ENCODE measurements around the gene SLC10A1. TPM values are rescaled to one million over a fixed set of nuclear protein-coding genes. Genes with fewer than 3 reads are reported as not detected.

SLC10A1 gene
- polyA plus RNA-seq, 1 donor (not counting 4 experiments of a cell fraction or from before 2014, with no cell fraction given), result not detected

DNA sequence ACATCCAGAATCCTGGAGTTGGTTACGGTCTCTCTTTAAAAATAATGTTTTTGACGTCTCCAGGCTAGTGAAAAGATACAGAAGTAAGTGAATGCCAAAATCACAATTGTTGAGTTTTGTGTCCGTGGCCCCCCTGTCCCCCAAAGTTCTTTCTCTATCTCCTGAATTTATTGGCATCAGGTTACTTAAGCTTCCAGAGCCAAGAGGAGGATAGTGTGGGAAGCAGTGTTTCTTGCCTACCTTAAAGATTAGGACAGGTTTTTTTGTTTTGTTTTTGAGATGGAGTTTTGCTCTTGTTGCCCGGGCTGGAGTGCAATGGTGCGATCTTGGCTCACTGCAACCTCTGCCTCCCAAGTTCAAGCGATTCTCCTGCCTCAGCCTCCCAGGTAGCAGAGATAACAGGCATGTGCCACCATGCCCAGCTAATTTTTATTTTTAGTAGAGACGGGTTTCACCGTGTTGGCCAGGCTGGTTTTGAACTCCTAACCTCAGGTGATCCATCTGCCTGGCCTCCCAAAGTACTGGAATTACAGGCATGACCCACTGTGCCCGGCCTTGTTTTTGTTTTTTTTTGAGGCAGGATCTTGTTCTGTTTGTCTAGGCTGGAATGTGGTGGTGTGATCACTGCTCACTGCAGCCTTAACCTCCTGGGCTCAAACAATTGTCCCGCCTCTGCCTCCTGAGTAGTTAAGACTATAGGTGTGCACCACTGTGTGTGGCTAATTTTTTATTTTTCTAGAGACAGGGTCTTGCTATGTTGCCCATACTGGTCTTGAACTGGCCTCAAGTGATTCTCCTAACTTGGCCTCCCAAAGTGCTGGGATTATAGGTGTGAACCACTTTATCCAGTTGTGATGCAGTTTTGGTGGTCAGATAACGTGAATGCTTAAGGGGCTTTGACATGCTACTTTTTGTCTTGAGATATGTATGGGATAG is 24.7 kb downstream of the SLC10A1 start:
- no peak overlapping the region for H2AFZ ChIP-seq (ENCODE audit: control insufficient read depth, low read length)
- peaks cover 34 to 62% of the 10 kb centered on the region in 2 experiments for H3K36me3 ChIP-seq (ENCODE audit: control insufficient read depth in 2 of 2, extremely low read depth in 1 of 2, insufficient read depth in 2 of 2, low read length in 2 of 2)
- no peak overlapping the region for H3K27ac ChIP-seq (ENCODE audit: control insufficient read depth, insufficient read depth, low read length)
- peaks cover 20% of the 10 kb centered on the region for H4K20me1 ChIP-seq (ENCODE audit: control insufficient read depth, extremely low read depth, insufficient read depth, low read length)
- TF ChIP-seq EZH2 (IDR thresholded peaks at IDR 0.05; ENCODE audit: low read length), result no peak
- TF ChIP-seq CTCF (optimal IDR thresholded peaks at IDR 0.05 in 1 of 3, IDR thresholded peaks at IDR 0.05 in 1 of 3, conservative IDR thresholded peaks at IDR 0.05 in 1 of 3; ENCODE audit: extremely low read depth in 1 of 3, insufficient read depth in 2 of 3, low read length in 3 of 3), result no peak
- H3K4me1 ChIP-seq (ENCODE audit: control insufficient read depth, extremely low read depth, insufficient read depth, low read length), result peaks cover 9% of the 10 kb centered on the region
- H3K4me2 ChIP-seq (ENCODE audit: control insufficient read depth, extremely low read depth, insufficient read depth, low read depth, low read length), result no peak overlapping the region
- H3K4me3 ChIP-seq (ENCODE audit: control insufficient read depth in 2 of 3, extremely low read depth in 1 of 3, insufficient read depth in 2 of 3, low read depth in 1 of 3, low read length in 3 of 3), result no peak overlapping the region
- no peaks in the 10 kb centered on the region for H3K27me3 ChIP-seq (ENCODE audit: control insufficient read depth, extremely low read depth, insufficient read depth, low read length)
- H3K79me2 ChIP-seq (ENCODE audit: control insufficient read depth, insufficient read depth, low read length), result peaks cover 36% of the 10 kb centered on the region
- no peaks in the 10 kb centered on the region for H3K9me3 ChIP-seq (ENCODE audit: control insufficient read depth, low read depth, low read length)
- no peak overlapping the region for H3K9ac ChIP-seq (ENCODE audit: control insufficient read depth, extremely low read depth, insufficient read depth, low read length)
- dilution Hi-C loops (cut with MboI; ENCODE audit: extremely low pct_ligation_motif_present, low sequenced_read_pairs), result no loop called here
- no peak for FAIRE-seq
- DNase-seq (ENCODE audit: low read depth, low spot score), result no peak
- peaks cover 2% of the 10 kb centered on the region for H3K9me1 ChIP-seq (ENCODE audit: control insufficient read depth, extremely low read depth, insufficient read depth, low read length)

DNA sequence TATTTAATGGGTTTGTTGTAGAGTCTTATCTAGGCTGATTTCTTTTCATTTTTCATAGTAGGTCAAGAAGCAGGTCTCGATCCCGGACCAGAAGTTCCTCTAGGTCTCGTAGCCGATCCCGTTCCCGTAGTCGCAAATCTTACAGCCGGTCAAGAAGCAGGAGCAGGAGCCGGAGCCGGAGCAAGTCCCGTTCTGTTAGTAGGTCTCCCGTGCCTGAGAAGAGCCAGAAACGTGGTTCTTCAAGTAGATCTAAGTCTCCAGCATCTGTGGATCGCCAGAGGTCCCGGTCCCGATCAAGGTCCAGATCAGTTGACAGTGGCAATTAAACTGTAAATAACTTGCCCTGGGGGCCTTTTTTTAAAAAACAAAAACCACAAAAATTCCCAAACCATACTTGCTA is 25.9 kb downstream of the SLC10A1 start:
- FAIRE-seq (no peak), DNase-seq (ENCODE audit: low read depth, low spot score) (no peak)
- peaks cover 2% of the 10 kb centered on the region for H3K9me1 ChIP-seq (ENCODE audit: control insufficient read depth, extremely low read depth, insufficient read depth, low read length)
- no peaks in the 10 kb centered on the region for H3K27me3 ChIP-seq (ENCODE audit: control insufficient read depth, extremely low read depth, insufficient read depth, low read length)
- no peaks in the 10 kb centered on the region for H3K9me3 ChIP-seq (ENCODE audit: control insufficient read depth, low read depth, low read length)
- no peak overlapping the region for H3K4me3 ChIP-seq (ENCODE audit: control insufficient read depth in 2 of 3, extremely low read depth in 1 of 3, insufficient read depth in 2 of 3, low read depth in 1 of 3, low read length in 3 of 3)
- H3K79me2 ChIP-seq (ENCODE audit: control insufficient read depth, insufficient read depth, low read length), result peaks cover 40% of the 10 kb centered on the region
- H3K36me3 ChIP-seq (ENCODE audit: control insufficient read depth in 2 of 2, extremely low read depth in 1 of 2, insufficient read depth in 2 of 2, low read length in 2 of 2), result peaks cover 32 to 61% of the 10 kb centered on the region in 2 experiments
- peaks cover 14% of the 10 kb centered on the region for H3K4me1 ChIP-seq (ENCODE audit: control insufficient read depth, extremely low read depth, insufficient read depth, low read length)
- no peak for TF ChIP-seq EZH2 (IDR thresholded peaks at IDR 0.05; ENCODE audit: low read length)
- TF ChIP-seq CTCF (optimal IDR thresholded peaks at IDR 0.05 in 1 of 3, IDR thresholded peaks at IDR 0.05 in 1 of 3, conservative IDR thresholded peaks at IDR 0.05 in 1 of 3; ENCODE audit: extremely low read depth in 1 of 3, insufficient read depth in 2 of 3, low read length in 3 of 3), result no peak
- no peak overlapping the region for H2AFZ ChIP-seq (ENCODE audit: control insufficient read depth, low read length)
- H3K4me2 ChIP-seq (ENCODE audit: control insufficient read depth, extremely low read depth, insufficient read depth, low read depth, low read length), result no peak overlapping the region
- dilution Hi-C loops (cut with MboI; ENCODE audit: extremely low pct_ligation_motif_present, low sequenced_read_pairs), result no loop called here
- no peak overlapping the region for H3K27ac ChIP-seq (ENCODE audit: control insufficient read depth, insufficient read depth, low read length)
- peaks cover 20% of the 10 kb centered on the region for H4K20me1 ChIP-seq (ENCODE audit: control insufficient read depth, extremely low read depth, insufficient read depth, low read length)
- H3K9ac ChIP-seq (ENCODE audit: control insufficient read depth, extremely low read depth, insufficient read depth, low read length), result no peak overlapping the region

Measured in keratinocyte (primary cell).